HG02840 (cell line): ENCODE measurements around the gene ZNF329.

ENCODE experiments used
- ATAC-seq: cut with Tn5 transposase; IDR thresholded peaks from one replicate; pipeline ENCODE4 v1.9.1; 2021; ENCODE audit warnings: mild to moderate bottlenecking, moderate library complexity, moderate number of reproducible peaks; ENCODE audit not compliant: unreplicated experiment, low FRiP score

ZNF329 gene

GRCh38 chr19:58079792-58080191, 70.8 kb downstream of the ZNF329 start:
- no peak for ATAC-seq
